OCI-LY7 (cell line): ENCODE measurements around the gene XIRP2. TPM values are rescaled to one million over a fixed set of nuclear protein-coding genes. Genes with fewer than 3 reads are reported as not detected.

Experiments
- BruUV-seq: library from RNA; stranded (reverse); fragments of 400-500 nt; replicated peaks from 2 replicates; lab custom pipeline; 2021; lab: Mats Ljungman, UMichigan
- CTCF ChIA-PET: fragments of 300-600 bp; sonication (Branson Sonifier 250); formaldehyde crosslinking; loops from one replicate; lab custom pipeline; 2022; ENCODE audit warnings: antibody characterized with exemption; ENCODE audit not compliant: unreplicated experiment; lab: Charles Lee
- POLR2A ChIA-PET: fragments of 300-600 bp; sonication (Branson Sonifier 250); formaldehyde crosslinking; loops from one replicate; lab custom pipeline; 2022; ENCODE audit warnings: antibody characterized with exemption; lab: Charles Lee
- DNase-seq: peaks from one replicate; pipeline ENCODE4 v3.0.0-alpha.2; 2015; ENCODE audit warnings: low spot score
- H2AFZ ChIP-seq: fragments of 200-600 bp; sonication (generic), shearing (Covaris generic); 2 replicates; pipeline ENCODE4 v1.6.1; 2014; ENCODE audit warnings: mild to moderate bottlenecking, antibody characterized with exemption, low read length, moderate library complexity
- H3K27ac ChIP-seq: fragments of 200-600 bp; sonication (generic); 2 replicates; pipeline ENCODE4 v1.5.1; 2014; ENCODE audit warnings: mixed run types, low read depth, mild to moderate bottlenecking, moderate library complexity, low read length, inconsistent platforms; ENCODE audit not compliant: poor library complexity, severe bottlenecking
- H3K36me3 ChIP-seq: fragments of 200-600 bp; sonication (generic); 2 replicates; pipeline ENCODE4 v1.6.1; 2014; ENCODE audit warnings: mild to moderate bottlenecking, antibody characterized with exemption, low read length, moderate library complexity, mixed read lengths; ENCODE audit not compliant: insufficient read depth
- H3K4me1 ChIP-seq: fragments of 200-600 bp; sonication (generic); 2 replicates; pipeline ENCODE4 v1.5.1; 2014; ENCODE audit warnings: mild to moderate bottlenecking, low read length; ENCODE audit not compliant: insufficient read depth, poor library complexity, severe bottlenecking
- H3K4me2 ChIP-seq: fragments of 200-600 bp; sonication (generic); 2 replicates; pipeline ENCODE4 v1.6.1; 2014; ENCODE audit warnings: mild to moderate bottlenecking, low read length
- H3K4me3 ChIP-seq: fragments of 200-600 bp; sonication (generic); 2 replicates; pipeline ENCODE4 v1.5.1; 2014; ENCODE audit warnings: mild to moderate bottlenecking, low read depth, low read length; ENCODE audit not compliant: poor library complexity, severe bottlenecking
- H3K79me2 ChIP-seq: fragments of 200-600 bp; sonication (generic); 2 replicates; pipeline ENCODE4 v1.6.1; 2016; ENCODE audit warnings: low read depth, mild to moderate bottlenecking, low read length, moderate library complexity, mixed read lengths; ENCODE audit not compliant: insufficient read depth
- H3K9me2 ChIP-seq: fragments of 200-600 bp; sonication (generic); 2 replicates; pipeline ENCODE4 v1.6.1; 2016; ENCODE audit warnings: mild to moderate bottlenecking, low read length, mixed read lengths; ENCODE audit not compliant: insufficient read depth
- H3K9me3 ChIP-seq: fragments of 200-600 bp; sonication (generic); 2 replicates; pipeline ENCODE4 v1.6.1; 2014; ENCODE audit warnings: mild to moderate bottlenecking, mixed run types, low read length, mixed read lengths
- H4K20me1 ChIP-seq: fragments of 200-600 bp; sonication (generic); 2 replicates; pipeline ENCODE4 v1.6.1; 2014; ENCODE audit warnings: mild to moderate bottlenecking, antibody characterized with exemption, low read length, moderate library complexity, mixed read lengths; ENCODE audit not compliant: insufficient read depth
- CTCF ChIP-seq: fragments of 200-600 bp; sonication (generic); conservative IDR thresholded peaks from 2 replicates; pipeline ENCODE4 v1.5.1; 2014; ENCODE audit warnings: mild to moderate bottlenecking, antibody characterized with exemption, low read length, moderate library complexity, mixed read lengths
- EZH2phosphoT487 ChIP-seq: fragments of 200-600 bp; sonication (generic); IDR thresholded peaks from 2 replicates; pipeline ENCODE4 v1.6.1; 2018; ENCODE audit warnings: low read depth, borderline replicate concordance, mild to moderate bottlenecking, mixed run types, antibody characterized with exemption, low read length, moderate library complexity, mixed read lengths
- intact Hi-C: fragments of 100-400 bp; cut with micrococcal nuclease; formaldehyde crosslinking; loops from one replicate; pipeline ENCODE4 v1.10.0; 2022; ENCODE audit not compliant: unreplicated experiment
- total RNA-seq, 2 experiments: library from RNA; depleted of rRNA in 1 of 2; stranded (reverse); fragments of >200 nt in 1 of 2; shearing (Covaris generic) in 1 of 2; gene quantifications; 2 replicates each; pipeline ENCODE4 v1.2.3, GENCODE V29; 2014 to 2022

The XIRP2 gene
- total RNA-seq, 2 experiments from 2014 or later, result not detected

- no peak overlapping the region for H3K4me2 ChIP-seq
- POLR2A ChIA-PET, result no interaction called here
- CTCF ChIA-PET, result no interaction called here
- BruUV-seq, result no TSS peak
- H3K9me3 ChIP-seq, result no peaks in the 10 kb centered on the region
- TF ChIP-seq CTCF (no peak), EZH2phosphoT487 (no peak)
- intact Hi-C loops, result no loop called here
- no peak overlapping the region for H2AFZ ChIP-seq
- H3K36me3 ChIP-seq, result no peaks in the 10 kb centered on the region
- no peaks in the 10 kb centered on the region for H3K79me2 ChIP-seq
- no peaks in the 10 kb centered on the region for H3K4me1 ChIP-seq
- no peak for DNase-seq
- no peak overlapping the region for H3K27ac ChIP-seq
- H3K4me3 ChIP-seq, result no peak overlapping the region
- no peaks in the 10 kb centered on the region for H3K9me2 ChIP-seq
- no peaks in the 10 kb centered on the region for H4K20me1 ChIP-seq
Observed at GRCh38 chr2:166841679-166842078, 46.6 kb upstream of the XIRP2 start.

- Histone ChIP-seq H3K9me2 (no peaks in the 10 kb centered on the region), H4K20me1 (no peaks in the 10 kb centered on the region), H3K4me3 (no peak overlapping the region), H3K79me2 (no peaks in the 10 kb centered on the region), H3K36me3 (no peaks in the 10 kb centered on the region), H3K4me1 (no peaks in the 10 kb centered on the region), H3K4me2 (no peak overlapping the region), H3K27ac (no peak overlapping the region), H3K9me3 (no peaks in the 10 kb centered on the region), H2AFZ (no peak overlapping the region)
- ChIA-PET CTCF (no interaction called here), POLR2A (no interaction called here)
- BruUV-seq, result no TSS peak
- TF ChIP-seq CTCF, result no peak
- TF ChIP-seq EZH2phosphoT487, result no peak
- intact Hi-C loops, result no loop called here
- no peak for DNase-seq
Observed at GRCh38 chr2:166844111-166844510, 44.2 kb upstream of the XIRP2 start.

GRCh38 chr2:166862468-166863132 lies 25.7 kb upstream of the XIRP2 start:
- CTCF ChIA-PET, result no interaction called here
- no peak overlapping the region for H2AFZ ChIP-seq
- intact Hi-C loops, result no loop called here
- H3K79me2 ChIP-seq, result no peaks in the 10 kb centered on the region
- no peaks in the 10 kb centered on the region for H3K36me3 ChIP-seq
- H3K27ac ChIP-seq, result no peak overlapping the region
- no peaks in the 10 kb centered on the region for H3K9me3 ChIP-seq
- H3K4me3 ChIP-seq, result no peak overlapping the region
- POLR2A ChIA-PET, result no interaction called here
- no TSS peak for BruUV-seq
- H3K4me1 ChIP-seq, result no peaks in the 10 kb centered on the region
- TF ChIP-seq CTCF (no peak), EZH2phosphoT487 (no peak)
- H3K4me2 ChIP-seq, result no peak overlapping the region
- H3K9me2 ChIP-seq, result no peaks in the 10 kb centered on the region
- DNase-seq, result no peak
- H4K20me1 ChIP-seq, result no peaks in the 10 kb centered on the region
